ENCODE data around the gene DUSP2.

Gene DUSP2

DNA sequence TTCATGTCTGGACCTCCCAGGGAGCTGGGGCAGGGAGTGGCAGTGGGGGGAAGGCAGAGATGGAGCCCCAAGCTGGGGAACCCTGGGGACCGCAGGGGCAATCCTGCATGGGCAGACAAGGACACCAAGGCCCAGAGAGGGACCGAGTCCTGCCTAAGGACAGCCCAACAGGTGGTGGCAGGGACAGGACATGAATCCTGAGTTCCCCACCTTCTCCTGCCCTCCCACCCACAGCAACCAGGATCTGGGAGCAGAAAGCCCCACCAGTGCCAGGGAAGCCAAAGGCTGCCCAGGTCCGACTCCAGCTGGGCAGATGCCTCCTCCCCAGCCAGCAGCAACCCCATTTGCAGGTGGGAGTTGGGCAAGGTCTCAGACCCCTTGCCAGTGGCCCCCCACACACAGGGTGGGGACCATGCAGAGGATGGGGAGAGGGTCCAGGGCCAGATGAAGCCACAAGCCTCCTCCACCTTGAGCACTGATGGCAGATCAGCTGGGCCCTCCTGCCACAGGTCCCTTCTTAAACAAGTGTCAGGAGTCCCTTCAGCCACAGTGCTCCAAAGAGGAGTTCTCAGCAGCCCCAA, 35.2 kb downstream of the DUSP2 start:
- no peak for DNase-seq (ENCODE audit: extremely low read depth, low read depth)
- TF ChIP-seq, protein P1, sequence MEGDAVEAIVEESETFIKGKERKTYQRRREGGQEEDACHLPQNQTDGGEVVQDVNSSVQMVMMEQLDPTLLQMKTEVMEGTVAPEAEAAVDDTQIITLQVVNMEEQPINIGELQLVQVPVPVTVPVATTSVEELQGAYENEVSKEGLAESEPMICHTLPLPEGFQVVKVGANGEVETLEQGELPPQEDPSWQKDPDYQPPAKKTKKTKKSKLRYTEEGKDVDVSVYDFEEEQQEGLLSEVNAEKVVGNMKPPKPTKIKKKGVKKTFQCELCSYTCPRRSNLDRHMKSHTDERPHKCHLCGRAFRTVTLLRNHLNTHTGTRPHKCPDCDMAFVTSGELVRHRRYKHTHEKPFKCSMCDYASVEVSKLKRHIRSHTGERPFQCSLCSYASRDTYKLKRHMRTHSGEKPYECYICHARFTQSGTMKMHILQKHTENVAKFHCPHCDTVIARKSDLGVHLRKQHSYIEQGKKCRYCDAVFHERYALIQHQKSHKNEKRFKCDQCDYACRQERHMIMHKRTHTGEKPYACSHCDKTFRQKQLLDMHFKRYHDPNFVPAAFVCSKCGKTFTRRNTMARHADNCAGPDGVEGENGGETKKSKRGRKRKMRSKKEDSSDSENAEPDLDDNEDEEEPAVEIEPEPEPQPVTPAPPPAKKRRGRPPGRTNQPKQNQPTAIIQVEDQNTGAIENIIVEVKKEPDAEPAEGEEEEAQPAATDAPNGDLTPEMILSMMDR (IDR thresholded peaks at IDR 0.05; ENCODE audit: low read depth, low read length): no peak

DNA sequence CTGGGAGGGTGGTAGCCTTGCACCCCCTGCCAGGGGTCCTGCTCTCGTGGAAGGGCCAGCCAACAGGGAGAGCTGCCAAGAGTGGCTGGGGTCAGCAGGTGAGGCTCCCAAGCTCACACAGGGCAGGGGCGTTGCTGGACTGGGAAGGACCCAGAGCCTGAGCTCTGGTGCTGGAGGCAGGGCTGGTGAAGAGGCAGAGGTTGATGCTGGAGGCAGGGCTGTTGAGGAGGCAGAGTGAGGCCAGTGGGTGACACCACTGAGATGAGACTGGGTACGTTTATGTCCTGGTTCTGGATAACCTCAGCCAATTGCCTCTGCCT, 35.9 kb downstream of the DUSP2 start:
- TF ChIP-seq, protein P1 (IDR thresholded peaks at IDR 0.05; ENCODE audit: low read depth, low read length): no peak
- no peak for DNase-seq (ENCODE audit: extremely low read depth, low read depth)

DNA sequence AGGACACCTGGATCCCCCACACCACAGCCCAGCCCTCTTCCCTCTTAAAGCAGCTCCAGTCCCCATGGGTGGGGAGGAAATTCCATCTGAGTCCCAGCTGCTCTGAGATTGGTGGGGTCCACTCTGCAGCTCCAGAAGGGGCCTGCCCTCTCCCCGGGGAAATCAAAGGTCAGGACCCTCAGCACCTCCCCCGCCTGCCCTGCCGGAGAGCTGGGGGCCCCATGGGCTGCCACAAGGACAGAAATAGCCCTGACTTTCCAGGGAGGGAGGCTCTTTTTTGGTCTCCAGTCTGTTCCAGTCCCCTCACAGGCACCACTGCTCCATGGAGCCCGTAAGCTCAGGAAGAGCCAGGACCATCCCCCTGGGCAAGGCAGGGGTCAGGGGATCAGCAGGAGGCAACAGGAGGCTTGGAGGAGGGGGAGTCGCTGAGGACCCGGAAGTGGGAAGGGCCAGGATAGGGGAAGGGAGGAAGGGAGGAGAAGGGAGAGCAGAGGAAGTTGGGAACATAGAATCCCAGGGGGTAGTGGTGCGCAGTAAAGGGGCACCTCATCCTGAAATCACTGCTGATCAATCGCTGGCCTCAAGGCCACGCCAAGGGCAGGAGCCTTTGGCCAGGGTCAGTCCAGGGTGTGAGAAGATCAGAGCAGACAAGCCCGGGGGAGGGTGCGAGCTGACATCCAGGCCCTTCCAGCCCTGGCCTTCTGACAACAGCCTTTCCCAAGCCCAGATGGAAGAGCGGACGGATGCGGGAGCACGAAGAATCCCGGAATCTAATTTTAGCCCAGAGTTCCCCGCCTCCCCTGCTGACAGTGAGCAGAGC, 36.5 kb downstream of the DUSP2 start:
- TF ChIP-seq, protein P1 (IDR thresholded peaks at IDR 0.05; ENCODE audit: low read depth, low read length): no peak

DNA sequence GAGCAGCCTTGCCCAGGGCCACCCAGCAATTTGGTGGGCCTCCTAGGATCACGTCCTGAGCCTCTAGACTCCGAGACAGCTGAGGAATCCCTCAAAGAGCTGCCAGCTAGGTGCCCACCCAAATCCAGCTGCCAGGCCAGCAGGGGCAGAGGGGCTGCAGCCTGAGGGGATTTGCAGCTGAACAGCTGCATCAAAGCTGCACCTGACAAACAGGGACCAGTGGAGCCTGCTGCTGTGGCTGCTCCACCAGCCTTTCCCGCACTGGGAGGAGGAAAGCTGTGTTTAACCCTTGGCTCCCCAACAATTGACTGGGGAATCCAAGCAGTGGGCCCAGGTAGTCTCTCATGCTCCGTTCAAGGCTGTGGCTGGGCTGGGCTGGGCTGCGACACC, 37.1 kb downstream of the DUSP2 start:
- no peak for DNase-seq (ENCODE audit: extremely low read depth, low read depth)
- TF ChIP-seq, protein P1 (IDR thresholded peaks at IDR 0.05; ENCODE audit: low read depth, low read length): no peak

More for the DNA sequence above, 36.5 kb downstream of the DUSP2 start:
- no peak for DNase-seq (ENCODE audit: extremely low read depth, low read depth)

DNA sequence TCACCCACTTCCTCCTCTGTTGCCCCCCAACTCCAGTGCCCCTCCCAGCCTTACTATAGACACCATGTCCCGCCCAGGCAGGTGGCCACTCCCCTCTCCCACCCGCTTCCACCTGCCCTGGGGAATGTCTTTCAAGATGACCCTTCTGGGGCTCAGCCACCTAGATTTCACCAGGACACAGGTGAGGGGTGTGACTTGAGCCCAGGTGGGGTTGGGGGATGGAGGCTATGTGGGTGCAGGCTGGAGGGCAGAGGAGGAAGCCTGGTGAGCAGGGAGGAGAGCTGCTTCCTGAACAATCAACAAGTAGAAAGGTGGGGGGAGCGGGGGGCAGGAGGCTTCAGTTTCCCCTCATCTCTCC, 37.6 kb downstream of the DUSP2 start:
- no peak for DNase-seq (ENCODE audit: extremely low read depth, low read depth)
- TF ChIP-seq, protein P1 (IDR thresholded peaks at IDR 0.05; ENCODE audit: low read depth, low read length): no peak

DNA sequence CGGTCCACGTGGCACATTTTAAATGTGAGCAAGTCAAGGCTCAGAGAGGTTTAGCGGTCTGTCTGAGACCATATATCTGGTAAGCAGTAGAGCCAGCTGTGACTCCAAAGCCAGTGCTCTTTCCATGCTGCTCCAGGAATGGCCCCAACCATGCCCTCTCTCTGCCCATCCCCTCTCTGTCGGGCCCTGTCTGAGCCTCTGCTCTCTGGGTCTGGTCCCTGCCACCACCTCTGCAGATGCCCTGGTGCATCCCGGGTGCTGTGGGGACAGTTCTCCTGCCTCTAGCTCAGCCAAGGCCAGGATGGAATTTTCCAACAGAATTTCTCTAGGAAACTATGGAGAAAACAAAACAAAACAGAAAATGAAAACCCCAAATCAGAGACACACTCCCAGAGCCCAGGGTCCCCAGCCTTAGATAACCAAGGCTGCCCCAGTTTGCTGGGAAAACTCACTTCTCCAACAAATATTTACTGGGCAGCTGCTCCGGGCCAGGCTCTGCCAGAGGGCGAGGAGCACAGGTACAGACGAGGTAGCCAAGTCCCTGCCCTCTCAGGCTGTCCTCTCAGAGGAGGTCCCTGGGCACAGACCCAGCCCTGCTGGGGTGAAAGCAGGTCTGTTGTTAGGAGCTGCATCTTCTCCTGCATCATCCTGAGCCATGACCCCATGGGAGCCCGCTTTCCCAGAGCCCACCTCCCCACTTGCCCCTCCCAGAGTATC, 38.1 kb downstream of the DUSP2 start:
- DNase-seq (ENCODE audit: extremely low read depth, low read depth): no peak
- TF ChIP-seq, protein P1 (IDR thresholded peaks at IDR 0.05; ENCODE audit: low read depth, low read length): no peak
